Measurements from ENCODE around the gene SRR.
"Not testable (repeated sequence)": the region's sequence is repeated elsewhere in the genome, so short reads cannot be mapped to it uniquely, and the experiment has no call there.

The SRR gene, protein sequence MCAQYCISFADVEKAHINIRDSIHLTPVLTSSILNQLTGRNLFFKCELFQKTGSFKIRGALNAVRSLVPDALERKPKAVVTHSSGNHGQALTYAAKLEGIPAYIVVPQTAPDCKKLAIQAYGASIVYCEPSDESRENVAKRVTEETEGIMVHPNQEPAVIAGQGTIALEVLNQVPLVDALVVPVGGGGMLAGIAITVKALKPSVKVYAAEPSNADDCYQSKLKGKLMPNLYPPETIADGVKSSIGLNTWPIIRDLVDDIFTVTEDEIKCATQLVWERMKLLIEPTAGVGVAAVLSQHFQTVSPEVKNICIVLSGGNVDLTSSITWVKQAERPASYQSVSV

DNA sequence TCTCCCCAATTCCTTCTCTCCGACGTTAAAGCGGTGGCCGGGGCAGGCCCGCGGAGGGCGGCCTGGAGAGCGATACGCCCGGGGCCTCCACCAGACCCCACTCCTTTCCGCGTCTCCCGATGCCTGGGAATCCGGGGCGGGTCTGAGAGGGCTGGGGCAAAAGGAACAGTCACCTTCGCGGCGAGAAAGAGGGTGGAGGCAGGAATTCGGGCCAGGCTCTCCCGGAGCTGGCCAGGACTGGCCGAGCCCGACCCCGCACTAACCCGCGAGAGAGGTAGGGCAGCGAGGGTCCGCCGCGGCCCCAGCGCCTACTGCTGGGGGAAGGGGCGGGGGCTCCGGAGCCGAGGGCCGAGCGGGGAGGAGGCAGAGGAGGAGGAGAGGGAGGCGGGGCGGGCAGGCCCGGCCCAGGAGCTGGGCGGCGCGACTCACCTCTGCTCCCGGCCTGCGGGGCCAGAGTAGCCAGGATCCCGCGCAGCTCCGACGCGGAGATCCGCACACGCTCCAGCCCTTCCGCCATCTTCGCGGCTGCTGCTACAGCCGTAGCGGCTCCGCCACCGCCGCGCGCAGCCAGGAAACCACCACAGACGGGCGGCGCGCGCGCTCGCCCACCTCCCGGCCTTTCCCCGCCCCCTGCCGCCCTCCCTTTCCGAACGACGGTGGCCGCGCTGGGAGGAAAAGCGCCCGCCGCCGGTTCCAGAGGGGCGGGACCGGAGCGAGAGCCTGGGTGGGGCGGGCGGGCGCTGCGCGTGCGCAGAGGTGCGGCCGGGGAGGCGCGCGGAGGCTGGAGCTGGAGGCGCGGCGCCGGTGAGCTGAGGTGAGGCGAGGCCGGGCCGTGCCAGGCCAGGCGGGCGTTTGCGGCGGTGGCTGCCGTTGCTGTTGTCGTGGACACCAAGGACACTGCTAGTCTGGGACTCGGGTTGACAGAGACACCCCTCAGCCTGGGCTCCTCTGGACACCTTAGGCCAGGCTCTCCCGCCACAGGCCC lies at the start of gene SRR, which contains the start of gene SMG6:
Gene SRR (plus strand): TSS at position 747 of the 985 bp plus-strand sequence. CDS start 11,611 bp downstream, outside the sequence.
Gene SMG6 (minus strand): TSS at position 582 of the 985 bp plus-strand sequence. CDS start 65 bp downstream, at position 517.
- DNase-seq: peak; percentile 94 to 96

DNA sequence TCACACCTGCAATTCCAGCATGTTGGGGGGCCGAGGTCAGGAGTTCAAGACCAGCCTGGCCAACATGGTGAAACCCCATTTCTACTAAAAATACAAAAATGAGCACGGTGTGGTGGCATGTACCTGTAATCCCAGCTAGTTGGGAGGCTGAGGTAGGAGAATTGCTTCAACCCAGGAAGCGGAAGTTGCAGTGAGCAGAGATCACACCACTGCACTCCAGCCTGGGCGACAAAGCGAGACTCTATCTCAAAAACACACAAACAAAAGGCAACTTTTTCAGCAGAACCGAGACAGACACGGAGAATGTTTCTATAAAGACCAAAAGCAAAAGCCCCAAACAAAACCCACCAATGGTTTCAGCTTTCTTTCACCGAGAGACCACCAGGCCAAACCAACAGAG lies 44.9 kb upstream of the SRR start:
- not testable (repeated sequence) for DNase-seq

DNA sequence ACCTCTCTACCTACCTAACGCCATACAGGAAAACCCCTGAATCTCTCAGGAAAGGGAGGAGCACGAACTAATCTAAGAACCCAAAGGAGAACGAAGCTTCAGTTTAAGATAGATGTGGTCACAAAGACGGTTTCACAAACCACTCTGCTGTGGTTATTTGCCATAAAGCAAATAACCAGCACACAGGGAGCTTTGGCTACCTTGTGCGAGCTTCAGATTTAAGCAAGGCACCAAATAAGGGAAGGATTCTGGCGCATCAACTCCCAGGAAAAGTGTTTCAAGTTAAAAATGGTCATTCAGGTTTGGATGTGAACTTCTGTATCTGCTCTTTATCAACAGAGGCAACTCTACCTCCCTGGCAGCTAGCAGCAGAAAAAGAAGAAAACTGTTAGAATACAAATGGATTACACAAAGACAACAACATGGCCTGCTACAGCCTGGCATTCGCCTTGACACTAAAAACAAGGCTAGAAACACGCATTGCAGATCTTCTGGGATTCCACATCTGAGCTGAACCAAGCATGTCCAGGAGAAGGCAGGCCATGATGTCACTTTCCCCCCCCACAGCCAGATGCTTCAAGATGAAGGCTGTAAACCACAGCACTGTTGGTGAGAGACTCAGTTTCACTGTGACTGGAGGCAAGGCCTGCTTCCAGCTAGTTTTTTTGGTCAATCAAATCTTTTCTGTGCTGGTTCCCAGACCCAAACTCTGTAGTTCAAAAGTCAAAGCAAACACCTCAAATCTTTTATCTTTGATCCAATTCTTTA lies 43.8 kb upstream of the SRR start:
- DNase-seq: peak; percentile 56 to 68

DNA sequence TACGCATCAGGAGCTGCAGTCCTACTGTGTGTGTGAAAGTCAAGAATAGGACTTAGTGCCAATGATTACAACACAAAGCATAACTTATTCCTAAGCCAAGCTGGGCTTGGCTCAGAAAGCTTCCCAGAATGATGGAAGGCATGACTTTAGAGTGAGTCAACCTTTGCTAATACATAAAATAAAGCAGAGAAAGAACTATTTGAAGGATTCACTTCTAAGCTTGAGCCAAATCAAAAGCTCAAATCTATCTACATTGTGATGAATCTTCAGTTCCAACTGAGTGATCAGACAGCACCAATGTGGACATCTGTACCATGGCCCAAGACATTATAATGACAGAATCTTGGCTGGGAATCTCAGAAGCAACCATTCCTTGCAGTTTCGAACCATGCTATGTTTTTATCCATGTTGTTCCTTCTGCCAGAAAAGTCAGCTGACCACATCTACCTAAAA lies 41.6 kb upstream of the SRR start:
- DNase-seq: no peak

DNA sequence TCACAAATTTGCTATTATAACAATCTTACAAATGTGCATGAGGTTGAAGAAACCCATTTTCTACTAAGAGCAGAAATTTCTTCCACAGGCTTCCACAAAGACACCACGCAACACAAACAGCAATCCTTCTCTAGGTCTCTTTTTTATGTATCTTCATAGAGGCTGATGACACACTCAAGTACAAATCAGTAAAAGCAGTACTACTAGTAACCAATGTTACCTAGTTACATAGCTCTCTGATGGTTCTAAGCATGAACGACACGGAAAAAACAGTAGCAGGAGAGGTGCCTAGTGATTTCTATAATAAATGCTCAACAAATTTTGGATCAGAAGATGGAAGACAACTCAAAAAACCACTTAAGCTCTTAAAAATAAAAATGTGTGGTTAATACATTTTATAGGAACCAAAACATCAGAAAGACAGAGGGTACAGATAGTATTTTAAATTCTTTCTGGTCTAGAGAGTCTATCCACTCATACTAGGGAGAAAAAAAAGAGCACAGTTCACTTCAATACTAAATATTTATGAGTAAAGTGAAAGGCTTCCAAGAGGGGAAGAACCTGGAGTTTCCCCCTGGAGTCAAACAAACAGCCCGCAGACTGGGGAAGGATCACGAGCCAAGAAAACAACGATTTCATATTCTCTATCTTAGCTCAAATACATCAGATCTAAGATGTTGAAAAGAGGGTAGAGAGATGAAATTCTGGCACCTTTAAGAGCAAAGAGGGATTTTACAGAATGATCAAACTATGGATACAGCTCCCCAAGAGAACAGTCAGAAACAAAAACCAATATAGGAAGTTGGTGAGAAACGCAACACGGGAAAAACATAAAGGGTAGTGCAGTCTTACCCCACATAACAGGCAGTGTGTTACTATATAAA lies 40.3 kb upstream of the SRR start:
- no peak for DNase-seq

DNA sequence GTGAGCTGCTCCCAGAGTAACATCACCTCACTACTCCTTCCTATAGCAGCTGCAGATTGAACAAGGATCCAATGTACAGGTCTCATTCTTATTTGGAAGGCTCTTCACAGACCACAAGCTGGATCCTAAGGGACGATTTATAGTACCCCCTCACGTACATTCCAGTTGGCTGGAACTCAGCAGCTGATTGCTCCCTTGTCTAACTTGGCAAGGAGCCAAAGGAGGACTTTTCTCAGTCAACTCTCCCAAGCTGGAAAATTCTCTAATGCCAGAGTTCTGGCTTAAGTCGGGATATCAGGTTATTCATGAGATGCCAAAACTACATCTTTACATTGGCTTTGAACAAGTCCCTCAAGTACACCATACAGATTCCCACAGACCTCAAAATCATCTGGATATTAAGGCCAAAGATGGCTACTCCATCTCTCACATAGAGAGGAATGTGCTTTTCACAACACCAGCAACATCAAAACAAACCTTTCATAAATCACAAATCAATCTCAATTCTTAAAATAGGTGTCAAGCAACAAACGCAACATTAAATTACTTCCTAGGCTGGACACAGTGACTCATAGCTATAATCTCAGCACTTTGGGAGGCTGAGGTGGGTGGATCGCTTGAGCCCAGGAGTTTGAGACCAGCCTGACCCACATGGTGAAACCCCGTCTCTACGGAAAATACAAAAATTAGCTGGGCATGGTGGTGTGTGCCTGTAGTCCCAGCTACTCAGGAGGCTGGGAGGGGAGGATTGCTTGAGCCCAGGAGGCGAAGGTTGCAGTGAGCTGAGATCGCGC lies 39.5 kb upstream of the SRR start:
- DNase-seq: no peak

DNA sequence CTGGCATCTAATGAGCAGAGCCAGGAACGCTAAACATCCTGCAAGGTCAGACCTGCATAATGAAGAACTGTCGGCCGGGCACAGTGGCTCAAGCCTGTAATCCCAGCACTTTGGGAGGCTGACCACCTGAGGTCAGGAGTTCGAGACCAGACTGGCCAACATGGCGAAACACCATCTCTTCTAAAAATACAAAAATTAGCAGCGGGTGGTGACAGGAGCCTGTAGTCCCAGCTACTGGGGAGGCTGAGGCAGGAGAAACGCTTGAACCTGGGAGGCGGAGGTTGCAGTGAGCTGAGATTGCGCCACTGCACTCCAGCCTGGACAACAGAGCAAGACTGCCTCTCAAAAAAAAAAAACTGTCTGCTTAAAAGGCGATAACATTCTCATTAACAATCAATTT lies 38.6 kb upstream of the SRR start:
- not testable (repeated sequence) for DNase-seq

DNA sequence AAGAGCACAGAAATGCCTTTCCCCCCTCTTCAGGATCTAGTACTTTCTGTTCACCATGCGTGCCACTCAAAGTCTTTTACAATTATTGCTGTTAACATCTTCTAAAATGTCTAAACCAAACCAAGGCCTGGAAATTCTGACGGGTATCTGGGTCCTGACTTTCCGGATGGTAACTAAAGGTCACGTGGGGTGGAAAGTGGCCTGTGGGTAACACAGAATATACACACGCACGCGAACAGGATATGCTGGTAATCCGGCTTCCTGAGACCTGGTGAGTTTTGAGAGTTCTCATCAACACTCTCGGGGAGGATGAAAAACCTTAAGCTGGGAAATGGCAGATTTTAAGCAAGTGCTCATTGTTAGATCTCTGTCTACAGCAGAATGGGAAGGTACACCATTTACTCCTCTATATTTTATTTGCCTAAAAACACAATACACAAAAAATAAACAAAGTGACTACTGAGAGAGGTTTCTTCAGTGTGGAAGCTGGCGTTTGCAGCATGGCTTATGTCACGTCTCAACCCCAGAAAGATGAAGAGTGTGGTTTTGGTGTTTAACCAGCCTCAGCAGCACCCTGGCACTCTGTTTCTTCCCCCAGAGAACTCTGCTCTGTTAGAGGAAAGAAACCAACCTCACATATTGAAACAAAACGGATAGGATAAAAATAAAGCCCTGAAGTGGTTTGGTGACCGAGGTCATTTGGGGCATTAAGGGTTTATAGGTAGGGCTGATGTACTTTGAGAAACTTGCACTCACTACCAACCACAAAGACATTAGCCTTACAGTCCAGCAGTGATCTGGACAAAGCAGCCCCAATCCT lies 37.5 kb upstream of the SRR start:
- DNase-seq: peak; percentile 83 to 87

DNA sequence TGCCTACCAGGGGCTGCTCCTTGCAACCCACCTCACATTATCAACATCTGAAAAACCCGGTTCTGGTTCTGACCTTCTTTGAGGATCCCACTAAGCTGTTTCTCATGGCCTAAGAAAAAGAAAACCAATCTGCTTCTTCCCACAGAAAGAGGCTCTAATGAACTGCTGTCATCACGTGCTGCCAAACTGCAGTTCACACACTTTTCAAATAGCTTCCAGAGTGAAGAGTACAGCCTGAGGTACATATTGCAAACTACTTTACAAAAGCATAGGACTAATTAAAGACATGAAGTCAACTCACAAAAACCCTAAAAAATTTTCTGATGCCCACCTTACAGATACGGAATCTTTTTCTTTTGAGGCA lies 36.9 kb upstream of the SRR start:
- DNase-seq: no peak

DNA sequence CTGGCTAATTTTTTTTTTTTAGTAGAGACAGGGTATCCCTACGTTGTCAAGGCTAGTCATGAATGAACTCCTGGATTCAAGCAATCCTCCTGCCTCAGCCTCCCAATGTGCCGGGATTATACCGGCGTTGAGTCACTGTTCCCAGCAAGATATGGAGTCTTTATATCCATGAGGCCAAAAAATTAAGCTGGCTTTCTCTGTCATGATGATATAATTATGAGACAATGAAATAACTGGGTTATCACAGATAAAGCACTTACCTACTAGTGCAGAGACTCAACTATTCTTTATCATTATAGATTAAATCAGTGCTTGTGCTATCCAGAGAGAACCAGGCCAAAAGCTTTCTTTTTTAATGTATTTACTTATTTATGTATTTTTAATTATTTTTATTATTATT lies 36.4 kb upstream of the SRR start:
- no peak for DNase-seq

DNA sequence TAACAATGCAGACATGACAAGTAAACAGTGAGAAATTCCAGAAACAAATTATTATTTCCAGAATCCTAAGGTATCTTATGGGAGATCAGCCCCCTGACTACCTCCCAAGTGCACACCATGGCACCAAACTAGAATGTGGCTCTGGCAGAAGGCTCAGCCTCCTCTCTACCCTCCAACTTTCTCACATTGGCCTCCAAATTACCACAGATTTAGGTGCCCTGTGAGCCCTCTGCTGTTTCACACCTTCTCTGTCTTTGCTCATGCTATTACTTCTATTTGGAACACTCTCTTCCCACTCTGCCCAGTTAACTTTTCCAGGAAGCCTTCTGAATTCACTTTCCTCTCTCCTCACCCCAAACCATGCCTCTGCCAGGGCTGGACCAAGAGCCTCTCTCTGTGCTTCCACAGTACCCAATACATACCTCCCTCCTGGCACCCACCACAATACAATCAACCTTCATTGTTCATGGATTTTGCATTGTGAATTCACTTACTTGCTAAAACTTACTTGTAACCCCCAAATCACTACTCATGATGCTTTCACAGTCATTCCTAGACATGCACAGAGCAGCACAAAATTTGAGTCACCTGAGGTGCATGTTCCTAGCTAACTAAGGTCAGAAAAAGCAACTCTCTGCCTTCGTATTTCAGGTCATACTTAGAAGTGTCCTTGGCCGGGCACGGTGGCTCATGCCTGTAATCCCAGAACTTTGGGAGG lies 31.6 kb upstream of the SRR start:
- DNase-seq: no peak

DNA sequence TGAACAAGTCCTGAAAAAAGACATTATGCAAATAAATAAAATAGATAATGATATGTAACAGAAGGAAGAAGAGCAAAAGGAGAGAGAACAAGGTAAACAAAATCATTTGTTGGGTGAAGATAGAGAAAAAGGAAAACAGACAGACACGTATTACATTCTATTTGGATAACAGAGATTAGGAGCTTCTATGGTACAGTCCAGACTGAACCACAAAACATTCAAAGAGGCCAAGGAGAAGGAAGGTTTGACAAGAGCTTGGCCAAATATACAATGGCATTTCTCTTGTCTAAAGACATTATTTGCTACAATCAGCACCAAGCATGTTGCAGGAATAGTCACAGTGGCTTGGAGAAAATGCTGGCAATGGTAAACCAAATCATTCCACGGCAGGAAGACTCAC lies 29.3 kb upstream of the SRR start:
- DNase-seq: no peak

DNA sequence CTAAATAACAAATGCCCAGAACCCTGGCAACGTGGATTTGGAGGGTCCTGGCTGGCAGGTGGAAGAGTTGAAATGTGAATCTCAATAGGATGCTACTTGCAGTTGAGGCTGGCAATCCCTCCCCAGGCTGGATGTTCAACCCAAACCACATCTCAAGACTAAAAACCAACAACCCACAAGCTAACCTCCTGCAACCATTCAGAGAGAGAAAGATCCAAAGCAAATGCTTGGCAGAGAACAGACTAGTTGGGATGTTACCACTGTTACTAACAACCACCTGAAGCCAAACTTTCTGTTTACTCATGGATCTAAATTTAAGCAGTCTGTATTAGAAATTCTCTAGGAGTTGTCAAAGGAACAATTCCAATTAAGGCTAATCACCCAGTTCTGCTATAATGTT lies 28.0 kb upstream of the SRR start:
- no peak for DNase-seq

DNA sequence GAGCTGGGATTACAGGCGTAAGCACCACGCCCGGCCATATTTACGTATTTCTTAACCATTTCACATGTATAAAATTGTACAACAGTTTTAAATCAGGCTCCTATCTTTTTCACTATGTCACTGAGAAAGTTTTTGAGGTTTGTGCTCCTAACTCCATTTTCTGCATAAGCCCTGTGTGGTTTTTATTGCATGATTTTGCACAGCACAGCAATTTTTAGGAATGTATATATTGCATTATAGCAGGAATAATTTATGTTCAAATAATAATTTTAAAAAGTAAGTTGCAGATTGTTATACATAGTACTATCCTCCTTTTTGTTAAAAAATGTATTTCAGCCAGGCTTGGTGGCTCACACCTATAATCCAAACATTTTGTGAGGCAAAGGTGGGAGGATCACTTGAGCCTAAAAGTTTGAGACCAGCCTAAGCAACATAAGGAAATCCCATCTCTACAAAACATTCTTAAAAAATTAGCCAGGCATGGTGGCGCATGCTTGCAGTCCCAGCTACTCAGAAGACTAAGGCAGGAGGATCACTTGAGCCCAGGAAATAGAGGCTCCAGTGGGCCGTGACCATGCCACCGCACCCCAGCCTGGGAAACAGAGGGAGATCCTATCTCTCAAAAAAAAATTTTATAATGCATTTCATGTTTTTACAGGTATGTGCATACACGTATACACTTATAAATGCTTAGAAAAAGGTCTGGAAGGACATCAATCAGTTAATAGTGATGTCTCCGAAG lies 26.1 kb upstream of the SRR start:
- DNase-seq: no peak

DNA sequence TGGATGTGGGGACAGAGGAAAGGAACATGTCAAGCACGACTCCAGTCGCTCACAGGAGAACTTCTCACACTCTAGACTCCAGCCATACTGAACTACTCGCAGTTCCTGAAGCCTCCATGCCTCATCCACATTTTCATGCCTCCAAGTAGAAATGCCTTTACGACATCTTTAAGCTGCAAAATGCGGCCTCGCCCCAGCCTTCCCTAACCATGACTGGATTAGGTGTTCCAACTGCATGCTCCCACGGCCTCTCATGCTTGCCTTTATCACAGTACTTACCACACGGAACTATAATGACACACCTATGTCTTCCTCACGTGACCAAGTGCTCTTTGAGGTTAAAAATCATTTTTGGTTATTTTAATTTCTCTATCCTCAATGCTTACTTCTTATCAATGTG lies 24.0 kb upstream of the SRR start:
- no peak for DNase-seq

DNA sequence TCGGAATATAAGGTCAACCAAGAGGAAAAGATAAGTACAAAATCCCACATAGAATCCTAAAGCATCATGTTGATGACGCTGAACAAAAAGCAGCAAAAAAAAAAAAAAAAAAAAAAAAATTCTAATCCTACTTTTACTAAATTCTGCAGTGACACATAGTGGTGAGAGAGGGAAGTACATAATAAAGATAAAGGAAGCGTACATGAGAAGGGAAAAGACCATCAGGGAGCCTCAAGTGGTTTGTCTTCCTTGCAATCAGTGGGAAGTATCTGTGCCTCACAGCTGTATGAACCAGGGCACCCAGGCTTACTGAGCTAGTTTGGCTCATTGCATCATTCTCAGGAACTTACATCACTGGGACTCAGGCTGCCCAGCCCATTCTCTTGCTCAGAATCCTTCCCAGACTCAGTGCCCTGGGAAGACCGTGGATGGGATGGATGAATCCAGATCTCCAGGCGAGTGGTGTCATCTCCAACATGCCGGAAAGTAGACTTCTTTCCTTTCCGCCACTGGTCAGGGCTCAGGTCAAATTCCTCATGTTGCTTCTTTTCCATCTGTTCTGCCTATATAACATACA lies 21.4 kb upstream of the SRR start:
- DNase-seq: peak in 1 of 2 donors; percentile 75

DNA sequence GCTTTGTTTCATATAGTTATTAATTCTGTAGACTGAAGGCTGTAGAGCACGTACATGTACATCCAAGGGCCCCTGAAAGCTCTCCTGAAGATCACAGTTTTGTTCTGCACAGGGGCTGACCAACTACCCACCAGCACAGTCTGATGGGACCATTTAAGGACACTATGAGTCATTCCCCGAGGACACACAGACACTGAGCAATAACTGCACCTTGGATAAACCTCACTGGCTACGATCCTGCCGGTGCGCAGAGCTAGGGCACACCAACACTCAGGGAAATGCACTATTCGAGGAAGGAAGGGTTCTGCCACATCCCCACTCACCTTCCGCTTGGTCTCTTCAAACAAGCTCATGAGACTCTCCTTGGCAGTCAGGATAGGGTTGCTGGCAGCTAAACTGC lies 20.4 kb upstream of the SRR start:
- no peak for DNase-seq

DNA sequence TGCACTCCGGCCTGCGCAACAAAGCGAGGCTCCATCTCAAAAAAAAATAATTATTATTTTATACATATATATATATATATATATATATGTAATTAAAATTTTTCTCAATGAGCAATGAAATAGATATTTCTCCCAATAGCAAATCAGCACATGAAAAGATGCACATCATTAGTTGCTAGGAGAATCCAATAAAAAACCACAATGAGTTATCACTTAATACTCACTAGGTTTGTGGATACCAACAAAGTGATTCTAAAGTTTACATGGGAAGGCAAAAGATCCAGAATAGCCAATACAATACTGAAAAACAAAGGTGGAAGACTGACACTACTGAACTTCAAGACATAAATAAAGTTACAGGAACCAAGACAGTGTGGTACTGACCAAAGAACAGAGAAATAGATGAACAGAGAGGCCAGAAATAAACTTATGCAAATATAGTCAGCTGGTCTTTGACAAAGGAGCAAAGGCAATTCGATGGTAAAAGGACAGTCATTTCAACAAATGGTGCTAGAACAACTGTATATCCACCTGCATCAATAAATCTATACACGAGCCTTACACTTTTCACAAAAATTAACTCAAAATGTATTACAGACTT lies 13.8 kb upstream of the SRR start:
- DNase-seq: no peak

Measured in CD4-positive, alpha-beta T cell treated with Interleukin-1 beta for 1 hour (primary cell).